Ramos (cell line): ENCODE results near the gene SRGAP2C.
"Not testable (repeated sequence)": the region's sequence is repeated elsewhere in the genome, so short reads cannot be mapped to it uniquely, and the experiment has no call there.

ENCODE experiments used
- in situ Hi-C: fragments of 300-500 bp; cut with MboI; formaldehyde crosslinking; loops from one replicate; pipeline ENCODE4 v1.14.3; 2022; ENCODE audit warnings: low sequenced_read_pairs; ENCODE audit not compliant: unreplicated experiment

Gene SRGAP2C

GRCh38 chr1:121366171-121366570, 181.4 kb downstream of the SRGAP2C start:
- in situ Hi-C loops = not testable (repeated sequence)

GRCh38 chr1:121368910-121369309, 184.1 kb downstream of the SRGAP2C start:
- in situ Hi-C loops = not testable (repeated sequence)

- in situ Hi-C loops = not testable (repeated sequence)
Measured at GRCh38 chr1:121369959-121370358, 185.2 kb downstream of the SRGAP2C start.

GRCh38 chr1:121374851-121375367, 190.1 kb downstream of the SRGAP2C start:
- in situ Hi-C loops = not testable (repeated sequence)

GRCh38 chr1:121376986-121377385, 192.2 kb downstream of the SRGAP2C start:
- in situ Hi-C loops = not testable (repeated sequence)

GRCh38 chr1:121378757-121379156, 194.0 kb downstream of the SRGAP2C start:
- in situ Hi-C loops = not testable (repeated sequence)

- in situ Hi-C loops = not testable (repeated sequence)
Measured at GRCh38 chr1:121384754-121385153, 200.0 kb downstream of the SRGAP2C start.

GRCh38 chr1:121385162-121385561, 200.4 kb downstream of the SRGAP2C start:
- in situ Hi-C loops = not testable (repeated sequence)

- in situ Hi-C loops = not testable (repeated sequence)
Measured at GRCh38 chr1:121385563-121386288, 201.0 kb downstream of the SRGAP2C start.

GRCh38 chr1:121386319-121386948, 201.7 kb downstream of the SRGAP2C start:
- in situ Hi-C loops = not testable (repeated sequence)

GRCh38 chr1:121389895-121390560, 205.3 kb downstream of the SRGAP2C start:
- in situ Hi-C loops = not testable (repeated sequence)

- in situ Hi-C loops = not testable (repeated sequence)
Measured at GRCh38 chr1:121392130-121392529, 207.4 kb downstream of the SRGAP2C start.

- in situ Hi-C loops = not testable (repeated sequence)
Measured at GRCh38 chr1:121395718-121396201, 211.0 kb downstream of the SRGAP2C start.

GRCh38 chr1:121396335-121397081, 211.7 kb downstream of the SRGAP2C start:
- in situ Hi-C loops = not testable (repeated sequence)

GRCh38 chr1:121397101-121397500, 212.3 kb downstream of the SRGAP2C start:
- in situ Hi-C loops = not testable (repeated sequence)

- in situ Hi-C loops = not testable (repeated sequence)
Measured at GRCh38 chr1:121399193-121399592, 214.4 kb downstream of the SRGAP2C start.

- in situ Hi-C loops = not testable (repeated sequence)
Measured at GRCh38 chr1:121400108-121400507, 215.3 kb downstream of the SRGAP2C start.

- in situ Hi-C loops = not testable (repeated sequence)
Measured at GRCh38 chr1:121400541-121401310, 216.0 kb downstream of the SRGAP2C start.

GRCh38 chr1:121401375-121401955, 216.7 kb downstream of the SRGAP2C start:
- in situ Hi-C loops = not testable (repeated sequence)
